HCT116 (cell line): Measurements from ENCODE around the gene PPT2.

Source experiments
- EZH2 ChIP-seq: fragments of 200-600 bp; sonication (generic); IDR thresholded peaks from 2 replicates; pipeline ENCODE4 v1.6.1; 2017; ENCODE audit warnings: antibody characterized with exemption, mixed run types
- JUND ChIP-seq: IDR thresholded peaks from 2 replicates; pipeline ENCODE4 v1.6.1; 2012
- POLR2A ChIP-seq: IDR thresholded peaks from 2 replicates; pipeline ENCODE4 v1.7.0; 2011; ENCODE audit warnings: borderline replicate concordance; ENCODE audit not compliant: insufficient read depth, insufficient read length; ENCODE audit errors: extremely low read depth
- RAD21 ChIP-seq: IDR thresholded peaks from 2 replicates; pipeline ENCODE4 v1.6.1; 2012; ENCODE audit warnings: low read depth, mild to moderate bottlenecking
- TF ChIP-seq, protein P1 (sequence below), 3 experiments: fragments of 200-600 bp in 1 of 3; sonication (generic) in 1 of 3; IDR thresholded peaks in 2 of 3; conservative IDR thresholded peaks in 1 of 3; 2 replicates each; pipeline ENCODE4 v1.5.1; 2012 to 2017; ENCODE audit warnings: low read depth in 2 of 3, low read length in 2 of 3, antibody characterized with exemption in 1 of 3, borderline replicate concordance in 1 of 3, control low read depth in 1 of 3, mild to moderate bottlenecking in 1 of 3, mixed read lengths in 1 of 3, mixed run types in 1 of 3, moderate library complexity in 1 of 3; ENCODE audit not compliant: insufficient read depth in 1 of 3
- TF ChIP-seq, protein P2 (sequence below): IDR thresholded peaks from 2 replicates; pipeline ENCODE4 v1.6.1; 2012

DNA sequence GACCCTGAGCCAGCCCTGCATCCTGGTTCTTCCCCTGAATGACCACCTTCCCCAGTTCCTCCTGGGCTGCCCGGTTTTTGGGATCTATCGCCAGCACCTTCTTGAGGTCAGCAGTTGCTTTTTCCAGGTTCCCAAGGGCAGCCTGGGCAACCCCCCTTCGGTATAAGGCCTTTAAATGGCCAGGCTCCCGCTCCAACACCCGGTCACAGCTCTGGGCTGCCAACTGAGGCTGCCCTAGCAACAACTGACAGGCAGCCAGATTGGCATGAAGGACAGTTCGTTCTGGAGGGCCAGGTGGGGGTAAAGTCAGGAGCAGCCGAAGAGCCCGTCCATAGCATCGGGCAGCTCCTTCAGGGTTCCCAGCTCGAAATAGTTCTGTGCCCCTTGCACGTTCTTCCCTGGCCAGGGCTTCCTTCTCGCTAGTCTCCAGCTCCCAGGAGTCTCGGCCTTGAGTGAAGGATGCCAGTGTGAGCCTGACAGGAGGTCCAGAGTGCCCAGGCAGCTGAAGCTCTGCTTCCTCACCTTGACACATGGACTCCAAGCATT lies 25.1 kb upstream of the PPT2 start:
- TF ChIP-seq RAD21 = no peak
- TF ChIP-seq JUND = no peak
- TF ChIP-seq POLR2A = no peak
- TF ChIP-seq, protein P1, sequence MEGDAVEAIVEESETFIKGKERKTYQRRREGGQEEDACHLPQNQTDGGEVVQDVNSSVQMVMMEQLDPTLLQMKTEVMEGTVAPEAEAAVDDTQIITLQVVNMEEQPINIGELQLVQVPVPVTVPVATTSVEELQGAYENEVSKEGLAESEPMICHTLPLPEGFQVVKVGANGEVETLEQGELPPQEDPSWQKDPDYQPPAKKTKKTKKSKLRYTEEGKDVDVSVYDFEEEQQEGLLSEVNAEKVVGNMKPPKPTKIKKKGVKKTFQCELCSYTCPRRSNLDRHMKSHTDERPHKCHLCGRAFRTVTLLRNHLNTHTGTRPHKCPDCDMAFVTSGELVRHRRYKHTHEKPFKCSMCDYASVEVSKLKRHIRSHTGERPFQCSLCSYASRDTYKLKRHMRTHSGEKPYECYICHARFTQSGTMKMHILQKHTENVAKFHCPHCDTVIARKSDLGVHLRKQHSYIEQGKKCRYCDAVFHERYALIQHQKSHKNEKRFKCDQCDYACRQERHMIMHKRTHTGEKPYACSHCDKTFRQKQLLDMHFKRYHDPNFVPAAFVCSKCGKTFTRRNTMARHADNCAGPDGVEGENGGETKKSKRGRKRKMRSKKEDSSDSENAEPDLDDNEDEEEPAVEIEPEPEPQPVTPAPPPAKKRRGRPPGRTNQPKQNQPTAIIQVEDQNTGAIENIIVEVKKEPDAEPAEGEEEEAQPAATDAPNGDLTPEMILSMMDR (IDR thresholded peaks at IDR 0.05 in 2 of 3, conservative IDR thresholded peaks at IDR 0.05 in 1 of 3; ENCODE audit: borderline replicate concordance in 1 of 3, insufficient read depth in 1 of 3, low read depth in 2 of 3, low read length in 2 of 3) = no peak
- TF ChIP-seq EZH2 = no peak
- TF ChIP-seq, protein P2, sequence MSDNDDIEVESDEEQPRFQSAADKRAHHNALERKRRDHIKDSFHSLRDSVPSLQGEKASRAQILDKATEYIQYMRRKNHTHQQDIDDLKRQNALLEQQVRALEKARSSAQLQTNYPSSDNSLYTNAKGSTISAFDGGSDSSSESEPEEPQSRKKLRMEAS = no peak
